ENCODE results near the gene VIPR1.

DNA sequence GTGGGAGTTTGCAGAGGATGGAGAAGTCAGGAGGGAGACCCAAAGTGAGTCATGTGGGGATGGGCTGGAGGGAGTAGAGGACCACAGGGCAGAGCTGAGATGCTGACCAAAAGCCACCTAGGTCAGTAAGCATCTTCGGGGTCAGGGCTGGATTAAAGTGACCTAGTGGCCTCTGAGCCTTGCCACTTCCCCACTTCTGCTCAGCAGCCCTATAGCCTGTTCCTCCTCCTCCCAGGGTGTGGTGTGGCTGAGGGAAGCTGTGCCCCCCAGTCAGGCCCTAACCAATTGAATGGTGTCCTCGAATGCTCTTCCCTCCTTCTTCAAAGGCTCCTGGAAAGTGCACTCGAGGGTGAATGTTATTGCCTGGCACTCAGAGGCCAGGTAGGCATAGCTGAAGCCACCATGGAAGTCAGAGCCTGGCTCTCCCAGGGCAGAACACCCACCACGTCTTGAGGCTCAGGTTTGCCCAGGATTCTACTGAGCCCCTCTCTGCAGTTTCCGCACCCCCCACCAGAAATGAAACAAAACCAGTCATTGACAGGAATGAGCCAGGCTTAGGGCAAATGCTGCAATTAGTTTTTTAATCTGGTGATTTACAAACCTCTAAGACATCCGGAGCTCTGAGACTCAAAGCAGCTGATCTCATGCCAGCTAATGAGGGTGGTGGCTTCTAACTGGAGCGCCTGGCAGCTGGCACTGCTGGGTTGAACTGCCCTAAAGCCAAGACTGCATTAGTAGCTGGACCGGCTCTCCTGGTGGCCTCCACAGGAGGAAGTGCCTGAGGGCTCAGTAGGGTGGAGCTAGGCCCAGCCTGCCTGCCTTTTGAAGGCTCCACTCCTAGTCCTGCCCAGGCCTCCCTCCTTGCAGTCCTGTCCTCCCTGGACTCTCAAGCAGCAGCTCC, 26.0 kb upstream of the VIPR1 start:
- TF ChIP-seq EZH2 (IDR thresholded peaks at IDR 0.05), result no peak
- no peak for TF ChIP-seq POLR2AphosphoS5 (IDR thresholded peaks at IDR 0.05; ENCODE audit: borderline replicate concordance, low read depth, low read length)

All from SK-N-MC (cell line).